OCI-LY7 (cell line): Measurements from ENCODE around the gene FCER1G. TPM values are rescaled to one million over a fixed set of nuclear protein-coding genes. Genes with fewer than 3 reads are reported as not detected.

Experiments
- BruUV-seq: library from RNA; stranded (reverse); fragments of 400-500 nt; replicated peaks from 2 replicates; lab custom pipeline; 2021; lab: Mats Ljungman, UMichigan
- CTCF ChIA-PET: fragments of 300-600 bp; sonication (Branson Sonifier 250); formaldehyde crosslinking; loops from one replicate; lab custom pipeline; 2022; ENCODE audit warnings: antibody characterized with exemption; ENCODE audit not compliant: unreplicated experiment; lab: Charles Lee
- POLR2A ChIA-PET: fragments of 300-600 bp; sonication (Branson Sonifier 250); formaldehyde crosslinking; loops from one replicate; lab custom pipeline; 2022; ENCODE audit warnings: antibody characterized with exemption; lab: Charles Lee
- DNase-seq: peaks from one replicate; pipeline ENCODE4 v3.0.0-alpha.2; 2015; ENCODE audit warnings: low spot score
- H2AFZ ChIP-seq: fragments of 200-600 bp; sonication (generic), shearing (Covaris generic); 2 replicates; pipeline ENCODE4 v1.6.1; 2014; ENCODE audit warnings: mild to moderate bottlenecking, antibody characterized with exemption, low read length, moderate library complexity
- H3K27ac ChIP-seq: fragments of 200-600 bp; sonication (generic); 2 replicates; pipeline ENCODE4 v1.5.1; 2014; ENCODE audit warnings: mixed run types, low read depth, mild to moderate bottlenecking, moderate library complexity, low read length, inconsistent platforms; ENCODE audit not compliant: poor library complexity, severe bottlenecking
- H3K36me3 ChIP-seq: fragments of 200-600 bp; sonication (generic); 2 replicates; pipeline ENCODE4 v1.6.1; 2014; ENCODE audit warnings: mild to moderate bottlenecking, antibody characterized with exemption, low read length, moderate library complexity, mixed read lengths; ENCODE audit not compliant: insufficient read depth
- H3K4me1 ChIP-seq: fragments of 200-600 bp; sonication (generic); 2 replicates; pipeline ENCODE4 v1.5.1; 2014; ENCODE audit warnings: mild to moderate bottlenecking, low read length; ENCODE audit not compliant: insufficient read depth, poor library complexity, severe bottlenecking
- H3K4me2 ChIP-seq: fragments of 200-600 bp; sonication (generic); 2 replicates; pipeline ENCODE4 v1.6.1; 2014; ENCODE audit warnings: mild to moderate bottlenecking, low read length
- H3K4me3 ChIP-seq: fragments of 200-600 bp; sonication (generic); 2 replicates; pipeline ENCODE4 v1.5.1; 2014; ENCODE audit warnings: mild to moderate bottlenecking, low read depth, low read length; ENCODE audit not compliant: poor library complexity, severe bottlenecking
- H3K79me2 ChIP-seq: fragments of 200-600 bp; sonication (generic); 2 replicates; pipeline ENCODE4 v1.6.1; 2016; ENCODE audit warnings: low read depth, mild to moderate bottlenecking, low read length, moderate library complexity, mixed read lengths; ENCODE audit not compliant: insufficient read depth
- H3K9me2 ChIP-seq: fragments of 200-600 bp; sonication (generic); 2 replicates; pipeline ENCODE4 v1.6.1; 2016; ENCODE audit warnings: mild to moderate bottlenecking, low read length, mixed read lengths; ENCODE audit not compliant: insufficient read depth
- H3K9me3 ChIP-seq: fragments of 200-600 bp; sonication (generic); 2 replicates; pipeline ENCODE4 v1.6.1; 2014; ENCODE audit warnings: mild to moderate bottlenecking, mixed run types, low read length, mixed read lengths
- H4K20me1 ChIP-seq: fragments of 200-600 bp; sonication (generic); 2 replicates; pipeline ENCODE4 v1.6.1; 2014; ENCODE audit warnings: mild to moderate bottlenecking, antibody characterized with exemption, low read length, moderate library complexity, mixed read lengths; ENCODE audit not compliant: insufficient read depth
- CTCF ChIP-seq: fragments of 200-600 bp; sonication (generic); conservative IDR thresholded peaks from 2 replicates; pipeline ENCODE4 v1.5.1; 2014; ENCODE audit warnings: mild to moderate bottlenecking, antibody characterized with exemption, low read length, moderate library complexity, mixed read lengths
- EZH2phosphoT487 ChIP-seq: fragments of 200-600 bp; sonication (generic); IDR thresholded peaks from 2 replicates; pipeline ENCODE4 v1.6.1; 2018; ENCODE audit warnings: low read depth, borderline replicate concordance, mild to moderate bottlenecking, mixed run types, antibody characterized with exemption, low read length, moderate library complexity, mixed read lengths
- intact Hi-C: fragments of 100-400 bp; cut with micrococcal nuclease; formaldehyde crosslinking; loops from one replicate; pipeline ENCODE4 v1.10.0; 2022; ENCODE audit not compliant: unreplicated experiment
- total RNA-seq, 2 experiments: library from RNA; depleted of rRNA in 1 of 2; stranded (reverse); fragments of >200 nt in 1 of 2; shearing (Covaris generic) in 1 of 2; gene quantifications; 2 replicates each; pipeline ENCODE4 v1.2.3, GENCODE V29; 2014 to 2022

The FCER1G gene
- total RNA-seq, 2 experiments from 2014 or later: 0.88 to 3.2 TPM

GRCh38 chr1:161200421-161200991 lies 14.6 kb upstream of the FCER1G start:
- Histone ChIP-seq H3K4me3 (no peak overlapping the region), H3K4me1 (peaks cover 39% of the 10 kb centered on the region), H3K79me2 (peaks cover 4% of the 10 kb centered on the region; the same call in 1 of the 2 replicates), H3K27ac (no peak overlapping the region), H3K36me3 (peaks cover 11% of the 10 kb centered on the region), H3K9me2 (no peaks in the 10 kb centered on the region), H4K20me1 (no peaks in the 10 kb centered on the region), H2AFZ (peak overlapping the region; percentile 94), H3K4me2 (0 out of 2 replicates have a peak overlapping the region, but pooled peaks have one; percentile 12), H3K9me3 (no peaks in the 10 kb centered on the region)
- no peak for TF ChIP-seq EZH2phosphoT487
- no peak for TF ChIP-seq CTCF
- intact Hi-C loops: no loop called here
- POLR2A ChIA-PET: interaction anchor here (1.1 to 2.8 kb wide), 2 partner anchors 11 to 14 kb away, joined by 5 to 17 read pairs; no protein-coding TSS in a partner anchor
- DNase-seq: no peak
- BruUV-seq: no TSS peak
- CTCF ChIA-PET: interaction anchor here (2.4 kb wide), 1 partner anchor 25 kb away, joined by 12 read pairs; the partner anchor contains the start of gene TOMM40L

- BruUV-seq: no TSS peak
- Histone ChIP-seq H3K36me3 (peaks cover 14% of the 10 kb centered on the region), H3K27ac (peak overlapping the region; percentile 13), H3K4me2 (peak overlapping the region; percentile 63), H3K9me3 (no peaks in the 10 kb centered on the region), H3K9me2 (no peaks in the 10 kb centered on the region), H3K4me1 (peaks cover 35% of the 10 kb centered on the region), H2AFZ (peak overlapping the region; percentile 94), H3K4me3 (peak overlapping the region; percentile 75), H4K20me1 (no peaks in the 10 kb centered on the region), H3K79me2 (peaks cover 4% of the 10 kb centered on the region; the same call in 1 of the 2 replicates)
- ChIA-PET POLR2A (interaction anchor here (0.6 to 2.8 kb wide), 5 partner anchors 10 to 1546 kb away, joined by 3 to 22 read pairs (median 5); no protein-coding TSS in a partner anchor), CTCF (interaction anchor here (1.4 to 2.4 kb wide), 4 partner anchors 10 to 181 kb away, joined by 4 to 12 read pairs (median 6); partner anchors contain the start of gene TOMM40L)
- intact Hi-C loops: no loop called here
- no peak for DNase-seq
- TF ChIP-seq EZH2phosphoT487: no peak
- TF ChIP-seq CTCF: no peak
Observed at GRCh38 chr1:161200992-161201835, 13.9 kb upstream of the FCER1G start.
